Sigmoid colon (tissue), 7 donors: ENCODE measurements around the gene FAM13C. TPM values are rescaled to one million over a fixed set of nuclear protein-coding genes. Genes with fewer than 3 reads are reported as not detected.

Experiments
- DNase-seq: peaks from one replicate; pipeline ENCODE4 v3.0.0-alpha.2; 2019
- H3K27ac ChIP-seq, 4 donors: fragments of 200-600 bp; sonication (generic); one replicate each; pipeline ENCODE4 v1.5.1; 2016 to 2019; ENCODE audit warnings: mild to moderate bottlenecking in 1 of 4
- H3K27me3 ChIP-seq, 3 donors: fragments of 200-600 bp; sonication (generic); one replicate each; pipeline ENCODE4 v1.5.1; 2019; ENCODE audit warnings: mild to moderate bottlenecking in 1 of 3
- H3K36me3 ChIP-seq, 4 donors: fragments of 200-600 bp; sonication (generic); one replicate each; pipeline ENCODE4 v1.5.1; 2016 to 2019
- H3K4me1 ChIP-seq, 4 donors: fragments of 200-600 bp; sonication (generic); one replicate each; pipeline ENCODE4 v1.5.1; 2017 to 2019
- H3K4me3 ChIP-seq, 4 donors: fragments of 200-600 bp; sonication (generic); one replicate each; pipeline ENCODE4 v1.5.1; 2017 to 2019; ENCODE audit warnings: mild to moderate bottlenecking in 2 of 4, moderate library complexity in 1 of 4
- H3K9me3 ChIP-seq, 4 donors: fragments of 200-600 bp in 3 of 4; sonication (generic) in 3 of 4; one replicate each; pipeline versions ENCODE4 v1.5.1 to v1.6.1; 2013 to 2019
- EP300 ChIP-seq, 4 donors: sonication (generic); formaldehyde crosslinking; IDR thresholded peaks; one replicate each; pipeline ENCODE4 v1.6.1; 2017; ENCODE audit warnings: antibody characterized with exemption in 4 of 4
- POLR2A ChIP-seq, 2 donors: fragments of 450-650 bp; IDR thresholded peaks; one replicate each; pipeline ENCODE4 v1.6.1; 2016; ENCODE audit warnings: antibody characterized with exemption in 2 of 2, mild to moderate bottlenecking in 2 of 2, moderate library complexity in 2 of 2
- POLR2AphosphoS5 ChIP-seq, 4 donors: sonication (generic); formaldehyde crosslinking; IDR thresholded peaks; one replicate each; pipeline ENCODE4 v1.6.1; 2017; ENCODE audit warnings: antibody characterized with exemption in 4 of 4
- WGBS, 2 donors: extraction: QIAGEN DNeasy Blood & Tissue Kit; methylation state at CpG; one replicate each; pipeline ENCODE4 v1.1.7; 2013; 5-methylcytosine and 5-hydroxymethylcytosine counted together
- intact Hi-C: fragments of 100-400 bp; cut with DNase I; formaldehyde crosslinking; loops from one replicate; pipeline ENCODE4 v1.15.1; 2023
- polyA plus RNA-seq, 3 donors: library from polyadenylated mRNA; stranded (reverse); fragments of 200-250 nt; gene quantifications; one replicate each; pipeline ENCODE4 v1.2.3, GENCODE V29; 2013
- total RNA-seq, 4 donors: library from RNA; depleted of rRNA; stranded (reverse); fragments of >200 nt; gene quantifications; one replicate each; pipeline ENCODE4 v1.1.0, GENCODE V29; 2016
- TF ChIP-seq, protein P1 (sequence below), 4 experiments: fragments of 450-650 bp in 3 of 4; fragments of 200-600 bp in 1 of 4; IDR thresholded peaks; one replicate each; pipeline ENCODE4 v1.5.1; 2016 to 2019; ENCODE audit warnings: antibody characterized with exemption in 4 of 4, mild to moderate bottlenecking in 3 of 4, moderate library complexity in 2 of 4
- donor health status: healthy with polysubstance abuse.
- donor health status: Bipolar disorder and iron deficiency.
- donor health status: healthy.

The FAM13C gene
- total and polyA plus RNA-seq, 7 donors = 0.92 to 33.9 (median 13.8) TPM

DNA sequence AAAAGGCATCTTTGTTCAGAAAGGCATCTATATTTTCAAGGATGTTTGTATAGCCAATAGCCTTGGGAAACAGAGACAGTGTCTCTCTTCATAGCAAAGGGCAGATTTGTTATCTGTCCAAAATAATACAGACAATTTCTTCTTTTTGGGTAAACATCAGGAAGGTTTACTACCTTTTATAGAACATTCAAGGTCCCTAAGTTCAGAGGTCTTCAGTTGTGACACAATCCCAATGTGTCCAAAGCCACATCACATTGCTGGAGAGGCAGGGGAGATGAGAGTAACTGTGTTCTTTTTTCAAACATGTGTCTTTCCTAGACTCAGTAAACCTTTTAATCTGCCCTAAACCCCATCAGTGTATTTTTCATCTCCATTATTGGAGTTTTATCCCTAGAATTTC lies 33.6 kb upstream of the FAM13C start:
- H3K27ac ChIP-seq = no peak overlapping the region
- no peaks in the 10 kb centered on the region for H3K27me3 ChIP-seq
- H3K4me1 ChIP-seq = no peaks in the 10 kb centered on the region

DNA sequence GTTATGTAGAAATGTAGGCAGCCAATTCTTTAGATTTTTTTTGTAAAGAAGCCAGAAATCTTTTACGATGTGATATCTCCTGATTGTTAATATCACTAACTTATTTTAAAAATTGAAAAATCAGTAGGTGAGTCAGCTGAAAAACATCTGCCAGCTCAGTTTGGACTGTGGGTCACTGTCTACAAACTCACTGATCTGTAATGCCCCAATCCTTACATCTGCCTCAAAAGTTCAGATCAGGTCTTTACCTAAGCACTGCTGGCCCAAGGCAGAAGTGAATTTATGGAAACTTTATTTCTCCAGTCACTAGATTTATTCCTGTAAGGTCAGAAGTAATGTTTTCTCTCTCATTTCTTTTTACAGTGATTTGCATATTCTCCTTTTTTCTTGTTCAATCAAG lies 31.0 kb upstream of the FAM13C start:
- no peaks in the 10 kb centered on the region for H3K27me3 ChIP-seq
- TF ChIP-seq, protein P1, sequence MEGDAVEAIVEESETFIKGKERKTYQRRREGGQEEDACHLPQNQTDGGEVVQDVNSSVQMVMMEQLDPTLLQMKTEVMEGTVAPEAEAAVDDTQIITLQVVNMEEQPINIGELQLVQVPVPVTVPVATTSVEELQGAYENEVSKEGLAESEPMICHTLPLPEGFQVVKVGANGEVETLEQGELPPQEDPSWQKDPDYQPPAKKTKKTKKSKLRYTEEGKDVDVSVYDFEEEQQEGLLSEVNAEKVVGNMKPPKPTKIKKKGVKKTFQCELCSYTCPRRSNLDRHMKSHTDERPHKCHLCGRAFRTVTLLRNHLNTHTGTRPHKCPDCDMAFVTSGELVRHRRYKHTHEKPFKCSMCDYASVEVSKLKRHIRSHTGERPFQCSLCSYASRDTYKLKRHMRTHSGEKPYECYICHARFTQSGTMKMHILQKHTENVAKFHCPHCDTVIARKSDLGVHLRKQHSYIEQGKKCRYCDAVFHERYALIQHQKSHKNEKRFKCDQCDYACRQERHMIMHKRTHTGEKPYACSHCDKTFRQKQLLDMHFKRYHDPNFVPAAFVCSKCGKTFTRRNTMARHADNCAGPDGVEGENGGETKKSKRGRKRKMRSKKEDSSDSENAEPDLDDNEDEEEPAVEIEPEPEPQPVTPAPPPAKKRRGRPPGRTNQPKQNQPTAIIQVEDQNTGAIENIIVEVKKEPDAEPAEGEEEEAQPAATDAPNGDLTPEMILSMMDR (IDR thresholded peaks at IDR 0.05) = no peak
- TF ChIP-seq POLR2A (IDR thresholded peaks at IDR 0.05) (no peak), EP300 (IDR thresholded peaks at IDR 0.05) (no peak), POLR2AphosphoS5 (IDR thresholded peaks at IDR 0.05) (no peak)
- H3K36me3 ChIP-seq = no peaks in the 10 kb centered on the region
- DNase-seq = no peak
- intact Hi-C loops = no loop called here
- 88% methylated on average over 1 of the region's 1 CpG for WGBS, 2 donors
- no peak overlapping the region for H3K27ac ChIP-seq
- no peak overlapping the region for H3K4me3 ChIP-seq
- H3K4me1 ChIP-seq = no peaks in the 10 kb centered on the region
- no peaks in the 10 kb centered on the region for H3K9me3 ChIP-seq

More for the DNA sequence above, 33.6 kb upstream of the FAM13C start:
- Histone ChIP-seq H3K36me3 (no peaks in the 10 kb centered on the region), H3K4me3 (no peak overlapping the region), H3K9me3 (no peaks in the 10 kb centered on the region)
- TF ChIP-seq, protein P1 (IDR thresholded peaks at IDR 0.05) = no peak
- TF ChIP-seq POLR2A (IDR thresholded peaks at IDR 0.05) (no peak), POLR2AphosphoS5 (IDR thresholded peaks at IDR 0.05) (no peak)
- intact Hi-C loops = no loop called here
- no peak for DNase-seq

DNA sequence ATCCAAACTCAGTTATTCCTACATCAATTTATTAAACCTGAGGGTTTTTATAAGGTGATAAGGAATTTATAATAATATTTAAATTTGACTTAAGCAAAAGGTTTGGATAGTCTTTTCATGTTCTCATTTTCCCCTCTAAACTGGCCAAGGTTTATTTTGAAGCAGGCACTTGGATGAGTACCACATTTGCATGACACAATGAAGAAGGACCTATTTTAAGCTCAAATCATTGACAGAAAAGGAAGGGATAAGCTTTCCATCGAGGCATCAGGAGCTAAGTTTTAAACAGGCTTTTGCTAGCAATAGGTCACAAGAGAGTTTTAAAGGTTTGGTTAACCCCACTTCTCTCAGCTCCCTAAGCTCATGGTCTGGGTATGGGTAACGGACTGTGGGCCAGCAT lies 28.7 kb upstream of the FAM13C start:
- no peak overlapping the region for H3K27ac ChIP-seq
- peaks cover 0 to 6% (median 0%) of the 10 kb centered on the region in 4 donors for H3K4me1 ChIP-seq
- no peak for DNase-seq
- H3K4me3 ChIP-seq = no peak overlapping the region
- no peaks in the 10 kb centered on the region for H3K9me3 ChIP-seq
- 72 to 79% methylated on average over 2 of the region's 2 CpGs for WGBS, 2 donors
- no peaks in the 10 kb centered on the region for H3K36me3 ChIP-seq
- no peak for TF ChIP-seq POLR2AphosphoS5 (IDR thresholded peaks at IDR 0.05)
- no peak for TF ChIP-seq EP300 (IDR thresholded peaks at IDR 0.05)
- TF ChIP-seq, protein P1 (IDR thresholded peaks at IDR 0.05) = no peak
- no peak for TF ChIP-seq POLR2A (IDR thresholded peaks at IDR 0.05)
- intact Hi-C loops = no loop called here
- no peaks in the 10 kb centered on the region for H3K27me3 ChIP-seq

DNA sequence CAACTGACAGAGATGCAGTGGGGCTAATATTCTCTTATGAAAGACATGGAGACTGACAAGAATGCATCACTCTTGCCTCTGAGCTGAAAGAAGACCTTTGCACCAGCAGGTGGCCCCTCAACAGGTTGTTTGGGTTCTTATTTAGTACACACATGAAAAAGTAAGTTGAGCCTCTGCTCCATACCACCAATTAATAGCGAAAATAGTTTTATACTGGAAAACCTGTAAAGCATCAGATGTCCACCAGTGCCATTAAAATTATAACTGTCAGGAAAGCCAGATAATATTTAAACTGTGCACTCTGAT lies 26.3 kb upstream of the FAM13C start:
- H3K36me3 ChIP-seq = no peaks in the 10 kb centered on the region
- TF ChIP-seq EP300 (IDR thresholded peaks at IDR 0.05) = no peak
- TF ChIP-seq, protein P1 (IDR thresholded peaks at IDR 0.05) = no peak
- no peak for TF ChIP-seq POLR2A (IDR thresholded peaks at IDR 0.05)
- TF ChIP-seq POLR2AphosphoS5 (IDR thresholded peaks at IDR 0.05) = no peak
- intact Hi-C loops = no loop called here
- 93 to 95% methylated on average over 1 of the region's 1 CpG for WGBS, 2 donors
- no peak for DNase-seq
- no peaks in the 10 kb centered on the region for H3K27me3 ChIP-seq
- no peak overlapping the region for H3K27ac ChIP-seq
- H3K4me1 ChIP-seq = peaks cover 0 to 6% (median 0%) of the 10 kb centered on the region in 4 donors
- no peaks in the 10 kb centered on the region for H3K9me3 ChIP-seq
- H3K4me3 ChIP-seq = no peak overlapping the region

DNA sequence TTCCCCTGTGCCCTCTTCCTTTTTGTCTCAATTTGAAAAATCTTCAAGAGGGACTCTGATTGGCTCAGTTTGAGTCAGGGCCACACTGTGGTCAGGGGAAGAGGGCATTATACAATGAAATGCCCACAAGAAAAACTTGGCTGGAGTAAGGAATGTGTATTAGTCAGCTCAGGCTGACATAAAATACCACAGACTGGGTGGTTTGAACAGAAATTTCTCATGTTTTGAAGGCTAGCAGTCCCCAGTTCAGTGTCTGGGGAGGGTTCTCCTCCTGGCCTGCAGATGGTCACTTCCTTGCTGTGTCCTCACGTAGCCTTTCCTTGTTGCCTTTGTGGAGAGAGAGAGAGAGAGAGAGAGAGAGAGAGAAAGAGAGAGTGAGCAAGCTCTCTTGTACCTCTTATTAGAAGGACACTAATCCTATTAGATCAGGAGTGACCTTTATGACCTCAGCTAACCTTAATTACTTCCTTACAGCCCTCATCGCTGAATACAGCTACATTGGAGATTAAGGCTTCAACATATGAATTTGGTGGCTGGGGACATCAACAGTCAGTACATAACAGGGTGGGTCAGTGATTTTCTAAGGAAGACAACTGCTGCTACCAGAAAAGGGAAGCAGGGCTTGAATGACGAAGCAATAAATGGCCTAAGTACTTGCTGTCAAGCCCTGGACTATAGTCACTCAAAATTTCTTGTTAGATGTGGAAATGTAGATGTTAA lies 25.8 kb upstream of the FAM13C start:
- Histone ChIP-seq H3K27ac (peak overlapping the region in 2 of 4 donors; percentile 24 to 31), H3K9me3 (no peaks in the 10 kb centered on the region), H3K4me1 (peaks cover 0 to 6% (median 0%) of the 10 kb centered on the region in 4 donors), H3K4me3 (no peak overlapping the region), H3K36me3 (no peaks in the 10 kb centered on the region), H3K27me3 (no peaks in the 10 kb centered on the region)
- intact Hi-C loops = no loop called here
- no peak for DNase-seq
- no peak for TF ChIP-seq POLR2A (IDR thresholded peaks at IDR 0.05)
- TF ChIP-seq, protein P1 (IDR thresholded peaks at IDR 0.05) = no peak
- 65 to 66% methylated on average over 3 of the region's 3 CpGs for WGBS, 2 donors
